CD4-positive, alpha-beta T cell treated with Interleukin-10 for 1 hour (primary cell): ENCODE measurements around the gene LASP1NB.
A peak's percentile ranks its signal among the peaks of the same experiment; 100 is the strongest.

Source experiments
- DNase-seq: peaks from one replicate; pipeline ENCODE4 v3.0.0-alpha.2; 2020

LASP1NB gene

GRCh38 chr17:38925263-38925995 lies at the start of gene LASP1NB:
Gene LASP1NB (plus strand): TSS chr17:38925614.
- DNase-seq: peak; percentile 46

GRCh38 chr17:38877130-38877851 lies 48.1 kb upstream of the LASP1NB start:
- DNase-seq: peak; percentile 44

- DNase-seq: no peak
These were observed 45.3 kb upstream of the LASP1NB start for GRCh38 chr17:38879878-38880665.

- DNase-seq: peak; percentile 51
These were observed 43.7 kb upstream of the LASP1NB start for GRCh38 chr17:38881600-38882191.

- DNase-seq: no peak
These were observed 42.5 kb upstream of the LASP1NB start for GRCh38 chr17:38882870-38883269.

GRCh38 chr17:38883592-38884526 lies 41.6 kb upstream of the LASP1NB start:
- no peak for DNase-seq

GRCh38 chr17:38885044-38885727 lies 40.2 kb upstream of the LASP1NB start:
- no peak for DNase-seq

GRCh38 chr17:38885728-38886642 lies 39.4 kb upstream of the LASP1NB start:
- no peak for DNase-seq

- DNase-seq: no peak
These were observed 38.8 kb upstream of the LASP1NB start for GRCh38 chr17:38886643-38887010.

- DNase-seq: no peak
These were observed 36.6 kb upstream of the LASP1NB start for GRCh38 chr17:38888842-38889241.

GRCh38 chr17:38889745-38890409 lies 35.5 kb upstream of the LASP1NB start:
- DNase-seq: no peak

GRCh38 chr17:38890410-38890746 lies 35.0 kb upstream of the LASP1NB start:
- peak; percentile 45 for DNase-seq

- no peak for DNase-seq
These were observed 34.0 kb upstream of the LASP1NB start for GRCh38 chr17:38891441-38891840.

- DNase-seq: no peak
These were observed 33.3 kb upstream of the LASP1NB start for GRCh38 chr17:38892083-38892482.

GRCh38 chr17:38892620-38893019 lies 32.8 kb upstream of the LASP1NB start:
- DNase-seq: no peak

GRCh38 chr17:38893113-38893512 lies 32.3 kb upstream of the LASP1NB start:
- DNase-seq: no peak

- DNase-seq: peak; percentile 47
These were observed 31.8 kb upstream of the LASP1NB start for GRCh38 chr17:38893607-38894006.

- no peak for DNase-seq
These were observed 31.1 kb upstream of the LASP1NB start for GRCh38 chr17:38894276-38894675.

GRCh38 chr17:38896346-38896954 lies 29.0 kb upstream of the LASP1NB start:
- DNase-seq: no peak
